ENCODE results near the gene AADAC. TPM values are rescaled to one million over a fixed set of nuclear protein-coding genes. Genes with fewer than 3 reads are reported as not detected.

AADAC gene
- total RNA-seq, 2 donors from 2014 or later: not detected

- H3K27me3 ChIP-seq (ENCODE audit: control insufficient read depth, insufficient read depth, low read length, poor library complexity, severe bottlenecking): no peaks in the 10 kb centered on the region
- no peak for DNase-seq
- no peaks in the 10 kb centered on the region for H3K9me3 Mint-ChIP-seq
- TF ChIP-seq CTCF (conservative IDR thresholded peaks at IDR 0.05): no peak
- no peaks in the 10 kb centered on the region for H3K36me3 Mint-ChIP-seq (ENCODE audit: low read depth)
- no peaks in the 10 kb centered on the region for H3K9me3 ChIP-seq (ENCODE audit: control insufficient read depth, low read length)
- no peak overlapping the region for H3K27ac Mint-ChIP-seq
- no peak overlapping the region for H3K4me3 Mint-ChIP-seq
- no peaks in the 10 kb centered on the region for H3K27me3 Mint-ChIP-seq (ENCODE audit: insufficient read depth)
- WGBS, 2 experiments (ENCODE audit: insufficient coverage in 1 of 2, insufficient read length in 1 of 2): 81% methylated on average over 4 of the region's 4 CpGs; no CpG with 5 or more reads in 1 of the 2 experiments
- H3K4me1 ChIP-seq (ENCODE audit: control insufficient read depth, insufficient read depth, low read length): no peaks in the 10 kb centered on the region
- no peaks in the 10 kb centered on the region for H3K36me3 ChIP-seq (ENCODE audit: control insufficient read depth, insufficient read depth, low read length)
- H3K9ac ChIP-seq (ENCODE audit: extremely low read depth, low read length, poor library complexity, severe bottlenecking): no peak overlapping the region
- no peak overlapping the region for H3K4me3 ChIP-seq (ENCODE audit: low read length)
- H3K27ac ChIP-seq (ENCODE audit: low read depth, low read length): no peak overlapping the region
- no peaks in the 10 kb centered on the region for H3K4me1 Mint-ChIP-seq
Measured at GRCh38 chr3:151864423-151865101, 50.6 kb downstream of the AADAC start.

GRCh38 chr3:151866711-151867410 is 52.9 kb downstream of the AADAC start:
- Histone ChIP-seq H3K27ac (ENCODE audit: low read depth, low read length) (no peak overlapping the region), H3K4me1 (ENCODE audit: control insufficient read depth, insufficient read depth, low read length) (no peaks in the 10 kb centered on the region), H3K27me3 (ENCODE audit: control insufficient read depth, insufficient read depth, low read length, poor library complexity, severe bottlenecking) (no peaks in the 10 kb centered on the region), H3K4me3 (ENCODE audit: low read length) (no peak overlapping the region), H3K9ac (ENCODE audit: extremely low read depth, low read length, poor library complexity, severe bottlenecking) (no peak overlapping the region), H3K36me3 (ENCODE audit: control insufficient read depth, insufficient read depth, low read length) (no peaks in the 10 kb centered on the region), H3K9me3 (ENCODE audit: control insufficient read depth, low read length) (no peaks in the 10 kb centered on the region)
- TF ChIP-seq CTCF (conservative IDR thresholded peaks at IDR 0.05): no peak
- H3K36me3 Mint-ChIP-seq (ENCODE audit: low read depth): no peaks in the 10 kb centered on the region
- H3K4me3 Mint-ChIP-seq: no peak overlapping the region
- H3K27me3 Mint-ChIP-seq (ENCODE audit: insufficient read depth): no peaks in the 10 kb centered on the region
- WGBS, 2 experiments (ENCODE audit: insufficient coverage in 1 of 2, insufficient read length in 1 of 2): 93 to 100% methylated on average over 1 to 4 of the region's 4 CpGs
- H3K27ac Mint-ChIP-seq: no peak overlapping the region
- no peaks in the 10 kb centered on the region for H3K9me3 Mint-ChIP-seq
- no peak for DNase-seq
- H3K4me1 Mint-ChIP-seq: no peaks in the 10 kb centered on the region

GRCh38 chr3:151867666-151868065 is 53.8 kb downstream of the AADAC start:
- no peaks in the 10 kb centered on the region for H3K9me3 ChIP-seq (ENCODE audit: control insufficient read depth, low read length)
- Mint-ChIP-seq H3K4me1 (no peaks in the 10 kb centered on the region), H3K27ac (no peak overlapping the region)

More at GRCh38 chr3:151867666-151868065, 53.8 kb downstream of the AADAC start:
- Histone ChIP-seq H3K27ac (ENCODE audit: low read depth, low read length) (no peak overlapping the region), H3K4me3 (ENCODE audit: low read length) (no peak overlapping the region), H3K27me3 (ENCODE audit: control insufficient read depth, insufficient read depth, low read length, poor library complexity, severe bottlenecking) (no peaks in the 10 kb centered on the region), H3K9ac (ENCODE audit: extremely low read depth, low read length, poor library complexity, severe bottlenecking) (no peak overlapping the region), H3K4me1 (ENCODE audit: control insufficient read depth, insufficient read depth, low read length) (no peaks in the 10 kb centered on the region), H3K36me3 (ENCODE audit: control insufficient read depth, insufficient read depth, low read length) (no peaks in the 10 kb centered on the region)
- no peak for DNase-seq
- H3K4me3 Mint-ChIP-seq: no peak overlapping the region
- no peaks in the 10 kb centered on the region for H3K9me3 Mint-ChIP-seq
- H3K36me3 Mint-ChIP-seq (ENCODE audit: low read depth): no peaks in the 10 kb centered on the region
- TF ChIP-seq CTCF (conservative IDR thresholded peaks at IDR 0.05): no peak
- H3K27me3 Mint-ChIP-seq (ENCODE audit: insufficient read depth): no peaks in the 10 kb centered on the region
- WGBS, 2 experiments (ENCODE audit: insufficient coverage in 1 of 2, insufficient read length in 1 of 2): no CpG with 5 or more reads among the region's 1 CpG
